Endothelial cell of umbilical vein (primary cell): ENCODE measurements around the gene SYNE1. TPM values are rescaled to one million over a fixed set of nuclear protein-coding genes. Genes with fewer than 3 reads are reported as not detected.

Experiments
- BruUV-seq: library from RNA; stranded (reverse); fragments of 400-500 nt; replicated peaks from 2 replicates; lab custom pipeline; 2021; lab: Mats Ljungman, UMichigan
- CTCF ChIA-PET: fragments of 300-600, 350-600 bp; sonication (Branson Sonifier 250); formaldehyde crosslinking; loops from one replicate; lab custom pipeline; 2021; ENCODE audit warnings: antibody characterized with exemption, inconsistent platforms; lab: Charles Lee
- POLR2A ChIA-PET: fragments of 300-600, 350-600 bp; sonication (Branson Sonifier 250); formaldehyde crosslinking; loops from one replicate; lab custom pipeline; 2021; ENCODE audit warnings: antibody characterized with exemption, inconsistent platforms; lab: Charles Lee
- DNase-seq: peaks from one replicate; pipeline ENCODE4 v3.0.0-alpha.2; 2011; ENCODE audit warnings: low read depth, low spot score
- FAIRE-seq: peaks from 2 replicates; lab custom pipeline; 2011; peaks lifted over from hg19 to GRCh38; lab: Jason Lieb, UNC
- H2AFZ ChIP-seq: 2 replicates; pipeline ENCODE4 v1.6.0; 2012; ENCODE audit warnings: low read depth, low read length, control low read depth, inconsistent platforms
- H3K27ac ChIP-seq: 2 replicates; pipeline ENCODE4 v1.5.1; 2011; ENCODE audit warnings: low read depth, mild to moderate bottlenecking, control low read depth, low read length, moderate library complexity; ENCODE audit not compliant: insufficient read depth
- H3K27me3 ChIP-seq, 2 experiments: 2 replicates each; pipeline versions ENCODE4 v1.6.0 to v1.6.1; 2011; ENCODE audit warnings: low read length in 2 of 2, mixed read lengths in 1 of 2; ENCODE audit not compliant: control insufficient read depth in 2 of 2, insufficient read depth in 2 of 2
- H3K36me3 ChIP-seq, 2 experiments: 2 replicates in 1 of 2; 3 replicates in 1 of 2; pipeline ENCODE4 v1.5.1; 2011; ENCODE audit warnings: low read length in 2 of 2, mild to moderate bottlenecking in 1 of 2, moderate library complexity in 1 of 2; ENCODE audit not compliant: control insufficient read depth in 2 of 2, insufficient read depth in 2 of 2; ENCODE audit errors: extremely low read depth in 1 of 2
- H3K4me1 ChIP-seq: 3 replicates; pipeline ENCODE4 v1.5.1; 2011; ENCODE audit warnings: mild to moderate bottlenecking, low read length; ENCODE audit not compliant: control insufficient read depth, insufficient read depth; ENCODE audit errors: extremely low read depth
- H3K4me2 ChIP-seq: 2 replicates; pipeline ENCODE4 v1.6.1; 2011; ENCODE audit warnings: low read length, control low read depth, mixed read lengths; ENCODE audit not compliant: insufficient read depth
- H3K4me3 ChIP-seq, 3 experiments: fragments of 200-600 bp in 1 of 3; sonication (generic), shearing (Covaris generic) in 1 of 3; replicated peaks in 1 of 3; 2 replicates each; pipeline ENCODE4 v1.5.1; 2011 to 2016; ENCODE audit warnings: control low read depth in 3 of 3, low read length in 3 of 3, mild to moderate bottlenecking in 2 of 3, inconsistent platforms in 1 of 3, low read depth in 1 of 3, moderate library complexity in 1 of 3; ENCODE audit not compliant: insufficient read depth in 1 of 3
- H3K79me2 ChIP-seq: 2 replicates; pipeline ENCODE4 v1.6.0; 2012; ENCODE audit warnings: low read length, inconsistent platforms; ENCODE audit not compliant: control insufficient read depth, insufficient read depth
- H3K9ac ChIP-seq: replicated peaks from 2 replicates; pipeline ENCODE3; 2011; ENCODE audit warnings: low read length, control low read depth; ENCODE audit not compliant: insufficient read depth; ENCODE audit errors: extremely low read depth
- H3K9me1 ChIP-seq: replicated peaks from 3 replicates; pipeline ENCODE4 v1.6.0; 2011; ENCODE audit warnings: mild to moderate bottlenecking, low read length; ENCODE audit not compliant: control insufficient read depth, insufficient read depth; ENCODE audit errors: extremely low read depth
- H3K9me3 ChIP-seq: replicated peaks from 2 replicates; pipeline ENCODE4 v1.5.1; 2012; ENCODE audit warnings: low read length, inconsistent platforms; ENCODE audit not compliant: control insufficient read depth, insufficient read depth
- H4K20me1 ChIP-seq: replicated peaks from 2 replicates; pipeline ENCODE3; 2011; ENCODE audit warnings: mild to moderate bottlenecking, low read length; ENCODE audit not compliant: control insufficient read depth, insufficient read depth; ENCODE audit errors: extremely low read depth
- CTCF ChIP-seq, 2 donors: IDR thresholded peaks; 1 replicate in 1 of 2; 2 replicates in 1 of 2; pipeline ENCODE4 v1.5.1; 2011; ENCODE audit warnings: low read length in 2 of 2, mild to moderate bottlenecking in 2 of 2, moderate library complexity in 2 of 2, control low read depth in 1 of 2, inconsistent platforms in 1 of 2, low read depth in 1 of 2; ENCODE audit not compliant: insufficient read depth in 1 of 2; ENCODE audit errors: extremely low read depth in 1 of 2
- EZH2 ChIP-seq: IDR thresholded peaks from 2 replicates; pipeline ENCODE4 v1.6.1; 2012; ENCODE audit warnings: borderline replicate concordance, low read depth, mild to moderate bottlenecking, moderate library complexity, low read length, inconsistent platforms; ENCODE audit not compliant: severe bottlenecking
- FOS ChIP-seq: IDR thresholded peaks from 2 replicates; pipeline ENCODE4 v1.6.1; 2011; ENCODE audit warnings: mild to moderate bottlenecking, low read length, moderate library complexity, borderline replicate concordance; ENCODE audit not compliant: insufficient read depth
- GATA2 ChIP-seq: IDR thresholded peaks from 2 replicates; pipeline ENCODE4 v1.7.0; 2011; ENCODE audit warnings: low read depth, mild to moderate bottlenecking, moderate library complexity, mixed read lengths, low read length; ENCODE audit not compliant: insufficient read length, insufficient read depth
- JUN ChIP-seq: IDR thresholded peaks from 2 replicates; pipeline ENCODE4 v1.6.1; 2011; ENCODE audit warnings: borderline replicate concordance, low read depth; ENCODE audit not compliant: insufficient read length, insufficient read depth
- MAX ChIP-seq: IDR thresholded peaks from 2 replicates; pipeline ENCODE4 v1.6.1; 2011; ENCODE audit not compliant: insufficient read depth, insufficient read length
- MYC ChIP-seq: IDR thresholded peaks from one replicate; pipeline ENCODE4 v1.6.1; 2011; ENCODE audit warnings: mild to moderate bottlenecking, low read depth, low read length
- POLR2A ChIP-seq: IDR thresholded peaks from 2 replicates; pipeline ENCODE4 v1.6.1; 2012; ENCODE audit warnings: low read depth, mild to moderate bottlenecking, control low read depth, low read length
- POLR2AphosphoS5 ChIP-seq: IDR thresholded peaks from 2 replicates; pipeline ENCODE4 v1.6.1; 2012; ENCODE audit warnings: low read depth, mild to moderate bottlenecking, control low read depth, low read length, moderate library complexity; ENCODE audit not compliant: insufficient read depth
- dilution Hi-C: fragments of 300-500 bp; cut with MboI; formaldehyde crosslinking; loops from one replicate; pipeline ENCODE4 v1.15.0; 2019; ENCODE audit warnings: low sequenced_read_pairs; ENCODE audit not compliant: extremely low pct_ligation_motif_present
- intact Hi-C: fragments of 100-400 bp; cut with micrococcal nuclease; formaldehyde crosslinking; loops from one replicate; pipeline ENCODE4 v1.10.0; 2022
- polyA plus RNA-seq, 4 experiments: library from polyadenylated mRNA; depleted of rRNA in 3 of 4; stranded (reverse) in 3 of 4; unstranded in 1 of 4; fragments of >200 nt; gene quantifications; 2 replicates each; pipeline versions ENCODE4 v1.2.1 to v1.2.3, GENCODE V29; 2011 to 2012; ENCODE audit warnings: missing spikeins in 1 of 4
- total RNA-seq: library from RNA; stranded (reverse); gene quantifications from 2 replicates; pipeline ENCODE4 v1.2.3, GENCODE V29; 2021

SYNE1 gene
- total and polyA plus RNA-seq, 2 donors (not counting 3 experiments of a cell fraction or from before 2014, with no cell fraction given) = 26.5 to 52.3 TPM

- POLR2A ChIA-PET = no interaction called here
These were observed 62.0 kb downstream of the SYNE1 start for GRCh38 chr6:152575161-152575560.

More at GRCh38 chr6:152575161-152575560, 62.0 kb downstream of the SYNE1 start:
- H3K4me1 ChIP-seq = peaks cover 19% of the 10 kb centered on the region
- no peak overlapping the region for H3K4me3 ChIP-seq
- intact Hi-C loops = no loop called here
- CTCF ChIA-PET = interaction anchor here (0.8 to 1.9 kb wide), 6 partner anchors 20 to 457 kb away, joined by 3 to 6 read pairs (median 4); no protein-coding TSS in a partner anchor
- no peaks in the 10 kb centered on the region for H3K9me3 ChIP-seq
- no peak for FAIRE-seq
- no peak for TF ChIP-seq EZH2
- TF ChIP-seq CTCF (IDR thresholded peaks at IDR 0.05; ENCODE audit: extremely low read depth in 1 of 2, insufficient read depth in 1 of 2, low read depth in 1 of 2, low read length in 2 of 2) = no peak
- TF ChIP-seq MAX = no peak
- TF ChIP-seq POLR2AphosphoS5 = no peak
- no peak for TF ChIP-seq MYC
- no peak for TF ChIP-seq GATA2
- no peak for TF ChIP-seq POLR2A
- TF ChIP-seq FOS = no peak
- no peak for TF ChIP-seq JUN
- DNase-seq = no peak
- no peak overlapping the region for H3K4me2 ChIP-seq
- H2AFZ ChIP-seq = no peak overlapping the region
- no peaks in the 10 kb centered on the region for H3K9me1 ChIP-seq
- dilution Hi-C loops = no loop called here
- H3K36me3 ChIP-seq = no peaks in the 10 kb centered on the region
- no peak overlapping the region for H3K27ac ChIP-seq
- no peaks in the 10 kb centered on the region for H4K20me1 ChIP-seq
- no TSS peak for BruUV-seq
- peaks cover 0 to 12% of the 10 kb centered on the region in 2 experiments for H3K27me3 ChIP-seq
- H3K79me2 ChIP-seq = no peaks in the 10 kb centered on the region
- H3K9ac ChIP-seq = no peak overlapping the region
